Sigmoid colon (tissue), 7 donors: ENCODE measurements around the gene SNCG. TPM values are rescaled to one million over a fixed set of nuclear protein-coding genes. Genes with fewer than 3 reads are reported as not detected.

ENCODE experiments used
- DNase-seq: peaks from one replicate; pipeline ENCODE4 v3.0.0-alpha.2; 2019
- H3K27ac ChIP-seq, 4 donors: fragments of 200-600 bp; sonication (generic); one replicate each; pipeline ENCODE4 v1.5.1; 2016 to 2019; ENCODE audit warnings: mild to moderate bottlenecking in 1 of 4
- H3K27me3 ChIP-seq, 3 donors: fragments of 200-600 bp; sonication (generic); one replicate each; pipeline ENCODE4 v1.5.1; 2019; ENCODE audit warnings: mild to moderate bottlenecking in 1 of 3
- H3K36me3 ChIP-seq, 4 donors: fragments of 200-600 bp; sonication (generic); one replicate each; pipeline ENCODE4 v1.5.1; 2016 to 2019
- H3K4me1 ChIP-seq, 4 donors: fragments of 200-600 bp; sonication (generic); one replicate each; pipeline ENCODE4 v1.5.1; 2017 to 2019
- H3K4me3 ChIP-seq, 4 donors: fragments of 200-600 bp; sonication (generic); one replicate each; pipeline ENCODE4 v1.5.1; 2017 to 2019; ENCODE audit warnings: mild to moderate bottlenecking in 2 of 4, moderate library complexity in 1 of 4
- H3K9me3 ChIP-seq, 4 donors: fragments of 200-600 bp in 3 of 4; sonication (generic) in 3 of 4; one replicate each; pipeline versions ENCODE4 v1.5.1 to v1.6.1; 2013 to 2019
- CTCF ChIP-seq, 4 experiments: fragments of 450-650 bp in 3 of 4; fragments of 200-600 bp in 1 of 4; IDR thresholded peaks; one replicate each; pipeline ENCODE4 v1.5.1; 2016 to 2019; ENCODE audit warnings: antibody characterized with exemption in 4 of 4, mild to moderate bottlenecking in 3 of 4, moderate library complexity in 2 of 4
- EP300 ChIP-seq, 4 donors: sonication (generic); formaldehyde crosslinking; IDR thresholded peaks; one replicate each; pipeline ENCODE4 v1.6.1; 2017; ENCODE audit warnings: antibody characterized with exemption in 4 of 4
- POLR2A ChIP-seq, 2 donors: fragments of 450-650 bp; IDR thresholded peaks; one replicate each; pipeline ENCODE4 v1.6.1; 2016; ENCODE audit warnings: antibody characterized with exemption in 2 of 2, mild to moderate bottlenecking in 2 of 2, moderate library complexity in 2 of 2
- POLR2AphosphoS5 ChIP-seq, 4 donors: sonication (generic); formaldehyde crosslinking; IDR thresholded peaks; one replicate each; pipeline ENCODE4 v1.6.1; 2017; ENCODE audit warnings: antibody characterized with exemption in 4 of 4
- WGBS, 2 donors: extraction: QIAGEN DNeasy Blood & Tissue Kit; methylation state at CpG; one replicate each; pipeline ENCODE4 v1.1.7; 2013; 5-methylcytosine and 5-hydroxymethylcytosine counted together
- intact Hi-C: fragments of 100-400 bp; cut with DNase I; formaldehyde crosslinking; loops from one replicate; pipeline ENCODE4 v1.15.1; 2023
- polyA plus RNA-seq, 3 donors: library from polyadenylated mRNA; stranded (reverse); fragments of 200-250 nt; gene quantifications; one replicate each; pipeline ENCODE4 v1.2.3, GENCODE V29; 2013
- total RNA-seq, 4 donors: library from RNA; depleted of rRNA; stranded (reverse); fragments of >200 nt; gene quantifications; one replicate each; pipeline ENCODE4 v1.1.0, GENCODE V29; 2016
- donor health status: healthy with polysubstance abuse.
- donor health status: Bipolar disorder and iron deficiency.
- donor health status: healthy.

The SNCG gene
- total and polyA plus RNA-seq, 7 donors = 4.6 to 55.0 (median 24.2) TPM

- intact Hi-C loops = no loop called here
- Histone ChIP-seq H3K27me3 (no peaks in the 10 kb centered on the region), H3K4me1 (peaks cover 0 to 39% (median 26%) of the 10 kb centered on the region in 4 donors), H3K9me3 (no peaks in the 10 kb centered on the region), H3K27ac (peak overlapping the region; percentile 63 to 77 (median 68)), H3K36me3 (no peaks in the 10 kb centered on the region), H3K4me3 (peak overlapping the region in 3 of 4 donors; percentile 2 to 19 (median 16))
- peak; percentile 74 for DNase-seq
- 61 to 62% methylated on average over 16 of the region's 16 CpGs for WGBS, 2 donors
- TF ChIP-seq POLR2AphosphoS5 (IDR thresholded peaks at IDR 0.05) (peak in 2 of 4 donors; percentile 33 to 36), POLR2A (IDR thresholded peaks at IDR 0.05) (no peak)
These were observed 720 bp downstream of the SNCG start for GRCh38 chr10:86958901-86959736.

GRCh38 chr10:86959737-86960002 is 1.3 kb downstream of the SNCG start:
- Histone ChIP-seq H3K4me1 (peaks cover 0 to 34% (median 20%) of the 10 kb centered on the region in 4 donors), H3K9me3 (no peaks in the 10 kb centered on the region), H3K27ac (peak overlapping the region; percentile 52 to 77 (median 67)), H3K4me3 (no peak overlapping the region), H3K36me3 (no peaks in the 10 kb centered on the region), H3K27me3 (no peaks in the 10 kb centered on the region)
- 81 to 88% methylated on average over 2 of the region's 2 CpGs for WGBS, 2 donors
- intact Hi-C loops = no loop called here
- TF ChIP-seq POLR2A (IDR thresholded peaks at IDR 0.05) = no peak
- no peak for TF ChIP-seq POLR2AphosphoS5 (IDR thresholded peaks at IDR 0.05)
- TF ChIP-seq CTCF (IDR thresholded peaks at IDR 0.05) = no peak
- no peak for TF ChIP-seq EP300 (IDR thresholded peaks at IDR 0.05)
- DNase-seq = no peak

- peaks cover 0 to 28% (median 18%) of the 10 kb centered on the region in 4 donors for H3K4me1 ChIP-seq
- intact Hi-C loops = no loop called here
- DNase-seq = no peak
- H3K36me3 ChIP-seq = no peaks in the 10 kb centered on the region
- 63 to 76% methylated on average over 37 of the region's 37 CpGs for WGBS, 2 donors
- H3K4me3 ChIP-seq = no peak overlapping the region
- TF ChIP-seq POLR2AphosphoS5 (IDR thresholded peaks at IDR 0.05) (no peak), CTCF (IDR thresholded peaks at IDR 0.05) (peak; percentile 18 to 71 (median 59))
- H3K27ac ChIP-seq = peak overlapping the region; percentile 52 to 77 (median 67)
- H3K9me3 ChIP-seq = no peaks in the 10 kb centered on the region
- no peaks in the 10 kb centered on the region for H3K27me3 ChIP-seq
These were observed 1.8 kb downstream of the SNCG start for GRCh38 chr10:86960003-86960862.

GRCh38 chr10:86960863-86961434 is 2.5 kb downstream of the SNCG start:
- Histone ChIP-seq H3K27me3 (no peaks in the 10 kb centered on the region), H3K36me3 (no peaks in the 10 kb centered on the region), H3K4me3 (no peak overlapping the region), H3K27ac (no peak overlapping the region), H3K9me3 (no peaks in the 10 kb centered on the region), H3K4me1 (peaks cover 0 to 28% (median 21%) of the 10 kb centered on the region in 4 donors)
- WGBS, 2 donors = 79 to 86% methylated on average over 9 of the region's 9 CpGs
- intact Hi-C loops = no loop called here
- TF ChIP-seq CTCF (IDR thresholded peaks at IDR 0.05) = no peak
- no peak for TF ChIP-seq POLR2A (IDR thresholded peaks at IDR 0.05)
- no peak for TF ChIP-seq POLR2AphosphoS5 (IDR thresholded peaks at IDR 0.05)
- no peak for TF ChIP-seq EP300 (IDR thresholded peaks at IDR 0.05)
- DNase-seq = peak; percentile 48
